IPS DF 6.9 (cell line): ENCODE data around the gene WNT2B.

ENCODE experiments used
- DNase-seq: peaks from one replicate; pipeline ENCODE4 v3.0.0-alpha.2; 2013; ENCODE audit warnings: low read depth, low spot score
- H3K27ac ChIP-seq: one replicate; pipeline ENCODE4 v1.5.1; 2013; ENCODE audit warnings: low read length, control low read depth
- H3K27me3 ChIP-seq: 2 replicates; pipeline ENCODE4 v1.6.1; 2013; ENCODE audit warnings: mild to moderate bottlenecking, low read length; ENCODE audit not compliant: control insufficient read depth, insufficient read depth
- H3K36me3 ChIP-seq: 2 replicates; pipeline ENCODE4 v1.6.1; 2013; ENCODE audit warnings: low read length; ENCODE audit not compliant: control insufficient read depth, insufficient read depth
- H3K4me1 ChIP-seq: 2 replicates; pipeline ENCODE4 v1.6.1; 2013; ENCODE audit warnings: low read length; ENCODE audit not compliant: control insufficient read depth, insufficient read depth
- H3K4me3 ChIP-seq: 2 replicates; pipeline ENCODE4 v1.5.1; 2013; ENCODE audit warnings: mild to moderate bottlenecking, low read length
- H3K9me3 ChIP-seq: 2 replicates; pipeline ENCODE4 v1.6.1; 2013; ENCODE audit warnings: low read length, inconsistent platforms; ENCODE audit not compliant: control insufficient read depth, insufficient read depth
- WGBS: extraction: QIAGEN DNeasy Blood & Tissue Kit; methylation state at CpG from one replicate; pipeline ENCODE4 v1.1.7; 2013; ENCODE audit warnings: mixed read lengths, missing lambda C conversion rate; ENCODE audit not compliant: insufficient read length, insufficient coverage; 5-methylcytosine and 5-hydroxymethylcytosine counted together

The WNT2B gene

GRCh38 chr1:112504661-112505399 is 3.9 kb upstream of the WNT2B start:
- Histone ChIP-seq H3K36me3 (no peaks in the 10 kb centered on the region; the same call in 1 of the 2 replicates), H3K4me3 (no peak overlapping the region), H3K27me3 (peaks cover 37% of the 10 kb centered on the region), H3K9me3 (no peaks in the 10 kb centered on the region), H3K4me1 (no peaks in the 10 kb centered on the region), H3K27ac (no peak overlapping the region)
- no peak for DNase-seq
- no CpG with 5 or more reads among the region's 6 CpGs for WGBS

DNA sequence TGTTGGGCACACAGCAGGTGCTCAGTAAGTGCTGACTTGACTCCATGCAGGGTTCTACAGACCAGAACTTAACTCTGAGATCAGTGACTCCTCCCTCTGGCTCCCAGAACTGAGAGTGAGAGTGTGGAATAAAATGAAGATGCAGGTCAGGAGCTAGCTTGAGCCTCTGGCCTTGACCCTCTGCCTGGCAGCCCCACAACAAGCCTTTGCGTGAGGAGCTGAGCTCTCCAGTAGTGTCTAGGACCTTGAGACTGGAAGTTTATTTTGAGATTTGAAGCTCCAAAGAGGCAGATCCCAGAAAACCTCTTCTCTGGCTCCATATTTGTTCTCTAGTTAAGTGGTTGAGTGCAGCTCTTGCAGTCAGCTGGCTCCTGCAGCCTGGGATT is 3.4 kb upstream of the WNT2B start:
- Histone ChIP-seq H3K4me3 (no peak overlapping the region), H3K4me1 (no peaks in the 10 kb centered on the region), H3K9me3 (no peaks in the 10 kb centered on the region), H3K27ac (no peak overlapping the region), H3K27me3 (peaks cover 43% of the 10 kb centered on the region), H3K36me3 (no peaks in the 10 kb centered on the region; the same call in 1 of the 2 replicates)
- WGBS: no CpG with 5 or more reads among the region's 1 CpG
- no peak for DNase-seq

GRCh38 chr1:112505878-112506277 is 2.9 kb upstream of the WNT2B start:
- WGBS: no CpG with 5 or more reads among the region's 3 CpGs

GRCh38 chr1:112506306-112506705 is 2.5 kb upstream of the WNT2B start:
- WGBS: no CpG with 5 or more reads among the region's 2 CpGs
- Histone ChIP-seq H3K4me3 (no peak overlapping the region), H3K9me3 (no peaks in the 10 kb centered on the region), H3K27me3 (peaks cover 46% of the 10 kb centered on the region), H3K36me3 (no peaks in the 10 kb centered on the region; the same call in 1 of the 2 replicates), H3K4me1 (0 out of 2 replicates have a peak, but pooled peaks cover 2% of the 10 kb centered on the region), H3K27ac (no peak overlapping the region)
- no peak for DNase-seq

More at GRCh38 chr1:112505878-112506277, 2.9 kb upstream of the WNT2B start:
- Histone ChIP-seq H3K4me1 (0 out of 2 replicates have a peak, but pooled peaks cover 2% of the 10 kb centered on the region), H3K4me3 (no peak overlapping the region), H3K27me3 (peaks cover 47% of the 10 kb centered on the region), H3K9me3 (no peaks in the 10 kb centered on the region), H3K36me3 (no peaks in the 10 kb centered on the region; the same call in 1 of the 2 replicates), H3K27ac (no peak overlapping the region)
- DNase-seq: no peak

- Histone ChIP-seq H3K4me1 (0 out of 2 replicates have a peak, but pooled peaks cover 2% of the 10 kb centered on the region), H3K36me3 (no peaks in the 10 kb centered on the region; the same call in 1 of the 2 replicates), H3K4me3 (no peak overlapping the region), H3K27me3 (peaks cover 45% of the 10 kb centered on the region), H3K27ac (no peak overlapping the region), H3K9me3 (no peaks in the 10 kb centered on the region)
- DNase-seq: no peak
- WGBS: no CpG with 5 or more reads among the region's 8 CpGs
Measured at GRCh38 chr1:112506731-112507130, 2.0 kb upstream of the WNT2B start.

DNA sequence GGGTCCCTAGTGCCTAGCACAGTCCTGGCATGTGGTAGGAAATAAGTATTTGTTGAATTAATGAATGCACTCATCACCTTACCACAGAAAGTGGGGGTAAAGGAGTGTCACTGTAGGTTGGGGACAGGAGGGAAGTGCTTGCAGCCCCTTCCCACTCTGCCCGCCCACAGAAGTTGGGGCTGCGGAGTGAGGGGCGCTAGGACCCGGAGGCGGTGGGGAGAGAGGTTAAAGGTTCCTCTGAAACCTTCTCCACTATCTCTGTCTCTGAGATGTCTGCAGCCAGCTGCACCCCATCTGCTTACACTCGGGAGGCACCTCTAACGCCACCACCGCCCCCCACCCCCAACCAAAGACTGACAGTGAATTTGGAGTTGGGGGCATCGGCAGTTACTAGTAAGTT is 1.4 kb upstream of the WNT2B start:
- H3K4me1 ChIP-seq: 0 out of 2 replicates have a peak, but pooled peaks cover 2% of the 10 kb centered on the region
- no peak overlapping the region for H3K27ac ChIP-seq
- no peaks in the 10 kb centered on the region for H3K9me3 ChIP-seq
- H3K27me3 ChIP-seq: peaks cover 43% of the 10 kb centered on the region
- H3K36me3 ChIP-seq: no peaks in the 10 kb centered on the region; the same call in 1 of the 2 replicates
- peak overlapping the region; percentile 52; the same call in 1 of the 2 replicates for H3K4me3 ChIP-seq
- WGBS: no CpG with 5 or more reads among the region's 9 CpGs
- no peak for DNase-seq

GRCh38 chr1:112507921-112508277 is 866 bp upstream of the WNT2B start:
- DNase-seq: no peak
- Histone ChIP-seq H3K4me1 (0 out of 2 replicates have a peak, but pooled peaks cover 2% of the 10 kb centered on the region), H3K9me3 (no peaks in the 10 kb centered on the region), H3K36me3 (no peaks in the 10 kb centered on the region; the same call in 1 of the 2 replicates), H3K27me3 (peaks cover 37% of the 10 kb centered on the region), H3K4me3 (peak overlapping the region; percentile 52; the same call in 1 of the 2 replicates), H3K27ac (no peak overlapping the region)
- no CpG with 5 or more reads among the region's 15 CpGs for WGBS

DNA sequence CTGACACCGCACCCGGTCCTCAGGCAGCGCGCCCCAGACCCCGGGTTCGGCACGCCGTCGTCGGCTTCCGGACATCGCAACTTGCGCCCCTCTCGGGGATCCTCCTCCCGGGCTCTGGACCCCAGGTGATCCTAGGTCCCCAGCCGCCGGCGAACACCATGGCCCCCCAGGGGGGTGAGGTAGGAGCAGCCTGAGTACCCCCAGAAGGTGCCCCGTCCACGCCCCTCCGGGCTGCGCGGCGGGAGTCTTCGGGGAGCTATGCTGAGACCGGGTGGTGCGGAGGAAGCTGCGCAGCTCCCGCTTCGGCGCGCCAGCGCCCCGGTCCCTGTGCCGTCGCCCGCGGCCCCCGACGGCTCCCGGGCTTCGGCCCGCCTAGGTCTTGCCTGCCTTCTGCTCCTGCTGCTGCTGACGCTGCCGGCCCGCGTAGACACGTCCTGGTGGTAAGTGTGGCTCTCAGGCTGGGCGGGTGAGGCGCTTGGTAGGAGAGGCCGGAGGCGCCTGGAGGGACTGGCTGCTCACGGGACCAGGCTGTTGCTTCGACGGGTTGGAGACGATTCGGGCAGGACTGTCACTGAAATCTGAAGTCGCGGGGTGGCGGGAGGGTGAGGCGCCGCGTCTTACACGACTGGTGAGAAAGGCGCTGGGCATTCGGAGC is 367 bp downstream of the WNT2B start:
- no peak overlapping the region for H3K27ac ChIP-seq
- WGBS: no CpG with 5 or more reads among the region's 66 CpGs
- peaks cover 26% of the 10 kb centered on the region for H3K27me3 ChIP-seq
- DNase-seq: no peak
- H3K9me3 ChIP-seq: no peaks in the 10 kb centered on the region
- peak overlapping the region; percentile 52; the same call in 1 of the 2 replicates for H3K4me3 ChIP-seq
- H3K4me1 ChIP-seq: 0 out of 2 replicates have a peak, but pooled peaks cover 2% of the 10 kb centered on the region
- no peaks in the 10 kb centered on the region; the same call in 1 of the 2 replicates for H3K36me3 ChIP-seq

DNA sequence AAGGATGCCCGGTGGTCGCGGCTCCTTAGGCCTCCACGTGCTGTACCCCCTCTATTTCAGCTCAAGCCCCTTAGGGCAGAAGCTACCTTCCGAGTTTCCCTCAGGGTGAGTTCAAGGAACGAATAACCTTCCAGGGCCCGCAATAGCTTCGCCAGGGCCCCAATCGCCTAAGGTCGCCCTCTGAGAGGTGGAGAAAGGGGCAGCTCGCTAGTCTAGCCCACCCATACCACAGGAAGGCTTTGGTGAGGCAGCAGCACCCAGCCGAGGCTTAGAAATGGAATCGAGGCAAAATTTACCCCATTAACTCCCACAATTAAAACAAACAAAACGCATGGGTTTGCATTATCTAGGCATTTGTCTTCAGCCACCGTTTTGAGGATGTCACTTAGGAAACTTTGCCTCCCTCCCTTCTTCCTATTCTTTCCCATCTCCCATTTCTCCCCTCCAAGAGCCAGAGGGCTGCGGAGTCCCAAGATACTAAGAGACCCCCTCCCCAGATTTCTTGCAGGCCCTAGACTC is 954 bp downstream of the WNT2B start:
- H3K9me3 ChIP-seq: no peaks in the 10 kb centered on the region
- 0 out of 2 replicates have a peak, but pooled peaks cover 2% of the 10 kb centered on the region for H3K4me1 ChIP-seq
- no CpG with 5 or more reads among the region's 16 CpGs for WGBS
- no peaks in the 10 kb centered on the region; the same call in 1 of the 2 replicates for H3K36me3 ChIP-seq
- peak overlapping the region; percentile 52; the same call in 1 of the 2 replicates for H3K4me3 ChIP-seq
- no peak for DNase-seq
- H3K27me3 ChIP-seq: peaks cover 24% of the 10 kb centered on the region
- H3K27ac ChIP-seq: no peak overlapping the region

DNA sequence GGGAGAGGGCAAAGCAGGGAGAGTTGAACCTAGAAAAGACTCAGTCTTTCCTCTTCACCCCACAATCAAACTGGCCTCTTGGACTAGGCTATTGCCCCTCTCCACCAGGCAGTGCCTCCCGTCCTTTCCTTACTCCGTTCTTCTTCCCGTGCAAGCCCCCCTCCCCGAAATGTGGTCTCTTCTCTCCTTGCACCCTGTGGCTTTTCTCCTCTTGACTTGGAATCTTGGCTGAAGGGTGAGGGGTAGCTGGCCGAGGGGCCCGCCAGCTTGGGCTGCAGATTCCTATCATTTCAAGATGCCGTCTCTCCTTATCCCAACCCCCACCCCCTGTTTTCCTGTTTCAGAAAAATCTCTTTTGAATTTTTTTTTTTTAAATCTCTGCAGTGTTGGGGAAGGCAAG is 1.6 kb downstream of the WNT2B start:
- 0 out of 2 replicates have a peak, but pooled peaks cover 2% of the 10 kb centered on the region for H3K4me1 ChIP-seq
- no peaks in the 10 kb centered on the region for H3K9me3 ChIP-seq
- no peak overlapping the region for H3K27ac ChIP-seq
- no peak overlapping the region for H3K4me3 ChIP-seq
- no CpG with 5 or more reads among the region's 7 CpGs for WGBS
- no peak for DNase-seq
- H3K36me3 ChIP-seq: no peaks in the 10 kb centered on the region; the same call in 1 of the 2 replicates
- peaks cover 24% of the 10 kb centered on the region for H3K27me3 ChIP-seq
